Stimulated activated CD8-positive, alpha-beta memory T cell treated with anti-CD3 and anti-CD28 coated beads, Interleukin-7, amount 100 ng/mL, for 24 hours (primary cell): ENCODE measurements around the gene ARID2.
A peak's percentile ranks its signal among the peaks of the same experiment; 100 is the strongest.

Experiments used
- DNase-seq: peaks from one replicate; pipeline ENCODE4 v3.0.0-alpha.2; 2020; ENCODE audit warnings: low read depth

The ARID2 gene

GRCh38 chr12:45720069-45720468 is 9.4 kb upstream of the ARID2 start:
- DNase-seq = no peak

- DNase-seq = no peak
Measured at GRCh38 chr12:45721369-45721768, 8.1 kb upstream of the ARID2 start.

- no peak for DNase-seq
Measured at GRCh38 chr12:45721954-45722353, 7.6 kb upstream of the ARID2 start.

GRCh38 chr12:45725631-45726602 is 3.6 kb upstream of the ARID2 start:
- DNase-seq = no peak

DNA sequence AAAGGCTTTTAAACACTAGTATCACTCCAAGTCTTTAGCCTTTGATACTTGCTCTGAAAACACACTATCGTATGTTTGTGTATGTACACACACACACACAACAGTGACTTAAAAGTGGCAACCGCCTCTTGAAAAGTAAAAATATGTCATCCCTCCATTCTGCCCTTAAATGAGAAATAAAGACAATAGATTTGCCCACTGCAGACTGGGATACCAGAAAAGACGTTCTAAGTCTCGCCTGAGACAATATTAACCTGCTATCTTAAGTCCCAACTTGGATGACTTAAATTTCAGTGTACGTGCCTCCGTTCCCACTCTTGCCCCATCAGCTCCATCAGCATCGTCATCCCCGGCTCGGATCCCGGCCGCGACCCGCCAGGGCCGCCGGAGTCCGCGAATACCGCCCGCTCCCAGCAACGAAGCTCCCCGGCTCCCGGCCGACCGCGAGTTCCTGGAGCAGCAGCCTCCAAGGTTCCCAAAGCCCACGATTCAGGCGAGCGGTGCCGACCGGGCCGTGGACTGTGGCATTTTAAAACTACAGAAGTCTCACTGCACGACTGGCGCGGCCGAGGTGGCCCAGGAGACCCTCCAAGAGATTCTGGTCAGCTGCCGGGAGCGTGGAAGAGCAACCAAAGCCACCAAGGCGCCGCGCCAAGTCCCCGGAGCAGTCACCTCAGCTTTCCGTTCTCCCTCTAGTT is 2.8 kb upstream of the ARID2 start:
- no peak for DNase-seq

DNA sequence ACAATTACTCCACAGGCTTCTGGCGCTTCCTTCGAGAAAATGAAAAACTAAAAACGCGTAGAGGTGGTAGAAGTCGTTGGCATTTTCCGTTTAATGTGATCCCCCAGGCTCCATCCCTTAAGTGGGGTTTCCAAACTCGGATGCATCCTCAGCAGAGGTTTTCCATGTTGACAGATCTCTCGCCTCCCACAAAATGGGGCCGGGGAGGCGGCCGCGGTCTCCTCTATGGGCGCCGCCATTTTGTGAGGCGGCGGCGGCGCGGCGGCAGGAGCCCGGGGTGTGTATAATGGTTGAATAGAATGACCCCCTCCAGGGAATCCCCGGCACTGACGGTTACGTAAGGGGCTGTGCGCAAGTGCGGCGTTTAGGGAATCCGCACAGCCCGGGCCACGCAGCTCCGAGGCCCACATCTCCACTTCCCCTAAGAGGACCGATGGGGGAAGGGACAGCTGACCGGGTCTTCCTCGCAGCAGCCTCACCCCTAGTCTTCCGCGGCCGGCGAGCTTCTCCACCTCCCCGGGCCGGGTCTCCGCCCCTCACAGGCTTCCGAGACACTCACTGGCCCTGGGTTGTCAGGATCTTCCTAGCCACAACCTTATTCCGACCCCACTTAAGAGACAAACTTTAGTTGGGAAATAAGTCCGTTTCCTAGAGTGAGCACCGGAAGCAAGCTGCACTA is 2.1 kb upstream of the ARID2 start:
- peak; percentile 72 for DNase-seq

- DNase-seq = no peak
Measured at GRCh38 chr12:45727980-45728629, 1.4 kb upstream of the ARID2 start.

DNA sequence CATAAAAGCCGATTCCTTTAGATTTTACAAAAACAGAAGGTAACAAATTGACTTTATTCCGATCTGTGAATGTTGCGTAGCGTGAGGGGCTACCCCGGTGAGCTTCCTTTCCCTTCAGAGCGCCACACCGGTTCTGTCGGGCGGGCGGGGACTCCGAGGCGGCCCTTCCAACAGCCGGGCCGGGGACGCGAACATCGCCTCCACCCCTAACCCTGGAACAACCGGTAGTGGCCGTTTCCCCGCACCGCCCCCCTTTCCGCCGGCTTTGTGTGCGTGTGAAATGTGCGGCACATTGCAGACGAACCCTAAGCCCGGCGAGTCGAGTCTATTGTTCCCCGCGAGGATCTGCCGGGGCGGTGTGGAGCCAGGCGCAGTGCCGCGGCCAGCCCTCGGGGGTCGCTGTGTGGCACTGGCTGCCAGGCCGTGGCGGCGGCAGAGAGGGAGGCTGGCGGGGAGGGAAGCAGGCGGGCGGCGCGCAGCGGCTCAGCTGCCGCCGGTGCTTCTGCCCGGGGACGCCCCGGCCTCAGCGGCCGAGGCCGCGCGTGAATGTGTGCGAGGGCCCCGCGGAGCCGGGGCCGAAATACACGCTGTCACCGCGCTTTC is 775 bp upstream of the ARID2 start:
- DNase-seq = peak; percentile 86

DNA sequence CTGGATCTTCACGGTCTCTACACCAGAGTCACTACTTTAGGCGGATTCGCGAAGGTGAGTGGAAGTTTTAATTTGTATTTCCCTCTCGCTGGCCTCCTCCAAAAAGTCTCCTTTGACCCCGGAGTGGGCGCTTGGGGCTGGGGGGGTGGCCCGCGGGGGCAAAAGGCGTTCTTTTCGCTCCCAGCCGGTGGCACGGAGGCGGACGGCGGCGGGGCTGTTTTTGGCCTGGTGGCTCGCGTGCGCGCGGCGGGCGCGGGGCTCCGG is 510 bp downstream of the ARID2 start:
- no peak for DNase-seq

DNA sequence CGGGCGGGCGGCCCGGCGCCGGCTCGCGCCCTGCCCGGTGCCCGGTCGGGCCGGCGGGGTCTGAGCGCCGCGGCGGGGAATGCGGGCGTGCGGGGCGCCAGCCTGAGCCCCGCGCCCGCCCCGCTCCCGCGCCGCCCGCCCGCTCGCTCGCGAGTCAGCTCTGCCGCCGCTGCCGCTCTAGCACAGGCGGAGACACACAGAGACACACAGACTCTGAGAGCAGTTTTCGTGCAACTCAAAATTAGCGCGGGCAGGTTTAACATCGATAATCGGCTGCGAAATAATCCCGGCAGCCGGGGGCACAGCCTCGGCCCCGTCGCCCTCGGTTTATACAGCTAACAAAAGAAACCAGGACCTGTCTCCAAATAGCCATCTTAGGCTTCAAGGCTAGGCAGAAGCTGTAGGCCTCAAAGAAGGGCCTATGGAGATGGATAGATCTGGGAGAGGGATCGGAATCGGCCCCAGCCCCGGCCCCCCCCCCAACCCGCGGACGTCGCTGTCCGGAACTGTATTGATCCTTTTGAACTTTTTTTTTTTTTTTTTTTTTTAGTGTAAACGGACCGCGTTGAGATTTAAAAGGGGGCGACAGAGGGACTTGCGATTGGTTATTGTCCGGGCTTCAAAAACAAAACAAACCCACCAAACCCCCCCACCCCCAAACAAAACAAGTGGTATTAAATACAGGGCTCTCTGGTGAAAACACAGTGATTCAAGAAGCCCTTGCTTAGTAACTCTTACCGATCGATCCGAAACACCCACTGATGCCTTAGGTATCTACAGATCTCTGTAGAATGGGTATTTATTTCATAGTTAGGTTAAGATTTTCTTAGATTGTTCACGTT is 1.1 kb downstream of the ARID2 start:
- peak; percentile 20 for DNase-seq

DNA sequence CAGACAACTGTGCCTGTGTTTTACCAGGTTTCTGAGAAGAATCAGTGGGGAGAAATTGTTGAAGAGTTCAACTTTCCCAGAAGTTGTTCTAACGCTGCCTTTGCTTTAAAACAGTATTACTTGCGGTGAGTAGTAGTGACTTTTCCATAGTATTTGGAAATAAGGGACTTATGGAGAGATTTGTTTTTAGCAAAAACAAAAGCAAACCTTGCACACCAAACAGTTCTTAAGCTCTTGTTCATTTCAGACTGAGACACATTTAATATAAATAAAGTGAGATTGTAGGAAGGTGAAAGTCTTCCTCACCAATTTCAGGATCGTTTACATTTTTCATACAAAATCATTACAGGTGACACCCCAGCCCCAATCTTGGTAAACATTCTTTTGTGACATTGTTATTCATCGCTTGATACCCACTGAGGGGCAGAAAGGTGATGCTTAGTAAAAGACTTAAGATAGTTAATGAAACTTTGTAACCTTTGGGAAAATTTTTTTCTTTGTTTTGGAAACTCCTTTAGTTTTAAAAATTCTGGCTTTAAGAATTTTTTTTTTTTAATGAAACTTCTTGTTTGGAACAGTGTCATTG is 1.8 kb downstream of the ARID2 start:
- DNase-seq = no peak

DNA sequence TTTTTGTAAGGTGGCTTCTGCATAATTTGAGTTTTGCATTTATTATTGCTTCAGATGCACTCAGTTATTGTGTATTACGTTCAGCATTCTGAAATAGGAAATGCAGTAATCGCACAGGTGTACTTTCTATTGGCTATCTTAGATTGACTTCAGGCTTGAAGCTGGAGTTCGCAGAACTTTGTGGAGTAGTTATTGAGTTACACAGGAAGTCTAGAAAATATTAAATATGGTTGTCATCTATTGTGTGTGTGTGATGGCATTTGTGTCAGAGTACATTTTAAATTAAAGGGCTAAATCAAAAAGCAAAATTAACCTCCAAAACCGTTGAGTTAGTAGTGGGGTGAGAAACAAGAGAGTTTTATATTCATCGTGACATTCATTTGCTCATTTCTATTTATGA is 2.7 kb downstream of the ARID2 start:
- no peak for DNase-seq

- no peak for DNase-seq
Measured at GRCh38 chr12:45732936-45733335, 3.4 kb downstream of the ARID2 start.

DNA sequence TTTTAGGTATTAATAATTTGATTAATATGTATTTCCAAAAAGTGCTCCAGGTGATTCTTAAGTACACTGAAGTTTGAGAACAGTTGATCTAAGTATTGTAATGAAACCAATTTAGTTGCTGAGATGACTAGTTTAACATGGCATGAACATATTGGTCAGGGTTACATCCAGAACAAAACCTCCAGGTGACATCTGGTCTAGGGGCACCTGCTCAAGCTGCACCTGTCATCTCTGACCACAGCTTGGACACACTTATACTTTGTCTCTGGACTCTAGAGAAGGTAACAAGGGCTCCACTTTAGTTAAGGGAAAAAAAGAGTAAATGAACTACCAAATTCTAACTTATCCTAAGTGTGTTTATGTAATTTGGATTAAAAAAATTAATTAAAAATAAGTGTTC is 8.1 kb downstream of the ARID2 start:
- no peak for DNase-seq

DNA sequence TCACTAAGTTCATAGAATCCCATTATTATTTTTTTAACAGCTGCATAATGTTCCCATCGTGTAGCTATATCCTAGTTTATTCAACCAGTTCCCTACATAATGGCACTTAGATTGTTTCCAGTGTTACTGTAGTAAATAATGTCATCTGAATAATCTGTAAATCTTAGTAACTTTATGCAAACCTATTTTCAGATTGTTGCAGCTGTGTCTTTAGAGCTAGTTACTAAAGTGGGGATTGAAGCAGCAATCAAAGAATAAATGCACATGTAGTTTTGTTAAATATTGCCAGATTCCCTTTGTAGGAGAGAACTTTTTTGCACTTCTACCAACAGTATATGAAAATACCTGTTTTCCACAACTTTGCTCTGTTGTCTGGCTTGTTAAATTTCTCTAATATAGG is 13.1 kb downstream of the ARID2 start:
- no peak for DNase-seq

DNA sequence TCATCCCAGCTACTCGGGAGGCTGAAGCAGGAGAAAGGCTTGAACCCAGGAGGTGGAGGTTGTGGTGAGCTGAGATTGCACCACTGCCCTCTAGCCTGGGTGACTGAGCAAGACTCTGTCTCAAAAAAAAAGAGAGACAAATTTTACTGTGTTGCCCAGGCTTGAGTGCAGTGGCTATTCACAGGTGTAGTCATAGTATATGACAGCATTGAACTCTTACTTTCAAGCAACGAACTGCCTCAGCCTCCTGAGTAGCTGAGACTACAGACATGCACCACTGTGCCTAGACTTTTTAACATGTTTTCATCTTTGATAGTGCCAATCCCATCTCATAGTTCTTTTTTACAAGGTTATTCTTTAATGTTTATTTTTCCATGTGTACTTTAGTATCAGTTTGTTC is 13.7 kb downstream of the ARID2 start:
- DNase-seq = no peak

GRCh38 chr12:45745861-45746277 is 16.4 kb downstream of the ARID2 start:
- DNase-seq = no peak

DNA sequence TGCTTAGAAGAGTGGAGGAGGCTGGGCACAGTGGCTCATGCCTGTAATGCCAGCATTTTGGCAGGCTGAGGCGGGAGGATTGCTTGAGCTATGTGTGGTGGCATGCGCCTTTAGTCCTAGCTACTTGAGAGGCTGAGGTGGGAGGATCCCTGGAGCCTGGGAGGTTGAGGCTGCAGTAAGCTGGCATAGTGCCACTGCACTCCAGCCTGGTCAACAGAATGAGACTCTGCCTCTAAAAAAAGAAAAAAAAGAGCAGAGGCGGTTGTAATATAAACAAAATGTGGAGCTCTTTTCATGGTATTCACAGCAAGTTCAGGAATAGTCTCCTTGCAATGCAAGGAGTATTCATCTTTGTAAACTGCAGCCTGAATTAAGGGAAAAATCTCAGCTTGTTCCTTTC is 27.2 kb downstream of the ARID2 start:
- no peak for DNase-seq

GRCh38 chr12:45757172-45757571 is 27.7 kb downstream of the ARID2 start:
- no peak for DNase-seq

DNA sequence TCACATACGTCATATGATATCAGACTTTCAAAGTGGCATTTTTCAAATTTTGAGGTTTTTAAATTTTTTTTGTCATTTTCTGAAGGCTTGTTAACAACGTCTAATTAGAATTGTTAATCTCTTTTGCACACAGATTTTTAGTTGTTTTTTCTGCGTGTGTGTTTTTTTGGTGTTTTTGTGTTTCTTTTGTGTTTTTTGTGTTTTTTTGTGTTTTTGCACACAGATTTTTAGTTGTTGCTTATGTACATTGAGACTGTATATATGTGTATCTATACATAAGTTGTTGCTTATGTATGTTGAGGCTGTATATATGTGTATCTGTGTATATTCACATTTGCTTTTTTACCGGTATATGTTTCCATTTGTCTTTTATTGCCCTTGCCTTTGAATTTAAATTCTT is 30.8 kb downstream of the ARID2 start:
- no peak for DNase-seq
